Umbilical cord (tissue), 2 donors: ENCODE data around the gene ADAM8. TPM values are rescaled to one million over a fixed set of nuclear protein-coding genes. Genes with fewer than 3 reads are reported as not detected.
A peak's percentile ranks its signal among the peaks of the same experiment; 100 is the strongest.
"Not testable (repeated sequence)": the region's sequence is repeated elsewhere in the genome, so short reads cannot be mapped to it uniquely, and the experiment has no call there.

Experiments
- DNase-seq: peaks from one replicate; pipeline ENCODE4 v3.0.0-alpha.2; 2015; ENCODE audit warnings: low spot score
- total RNA-seq: library from RNA; depleted of rRNA; stranded (reverse); fragments of >200 nt; gene quantifications from one replicate; pipeline ENCODE4 v1.2.3, GENCODE V29; 2014; ENCODE audit warnings: low replicate concordance; ENCODE audit not compliant: insufficient read depth

The ADAM8 gene
- total RNA-seq, 1 donor from 2014 or later = 6.3 TPM

DNA sequence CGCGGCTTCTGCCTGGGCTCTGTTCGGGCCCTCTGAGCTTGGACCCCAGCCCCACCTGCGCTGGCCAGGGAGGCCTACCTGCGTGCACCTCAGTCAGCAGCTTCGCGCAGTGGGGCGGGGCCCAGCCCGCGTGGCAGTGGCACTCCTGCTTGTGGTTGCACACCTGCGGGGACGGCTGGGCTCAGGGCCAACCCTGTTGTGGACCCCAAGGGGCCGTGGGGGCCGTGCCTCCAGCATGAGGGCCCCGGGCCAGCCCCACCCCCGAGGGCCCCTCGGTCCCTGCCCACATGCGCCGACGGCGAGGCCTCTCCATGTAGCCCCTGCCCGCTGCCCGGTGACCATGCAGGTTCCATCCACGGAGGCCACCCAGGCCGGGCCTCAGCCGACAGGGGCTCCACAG is 7.3 kb downstream of the ADAM8 start:
- no peak for DNase-seq

DNA sequence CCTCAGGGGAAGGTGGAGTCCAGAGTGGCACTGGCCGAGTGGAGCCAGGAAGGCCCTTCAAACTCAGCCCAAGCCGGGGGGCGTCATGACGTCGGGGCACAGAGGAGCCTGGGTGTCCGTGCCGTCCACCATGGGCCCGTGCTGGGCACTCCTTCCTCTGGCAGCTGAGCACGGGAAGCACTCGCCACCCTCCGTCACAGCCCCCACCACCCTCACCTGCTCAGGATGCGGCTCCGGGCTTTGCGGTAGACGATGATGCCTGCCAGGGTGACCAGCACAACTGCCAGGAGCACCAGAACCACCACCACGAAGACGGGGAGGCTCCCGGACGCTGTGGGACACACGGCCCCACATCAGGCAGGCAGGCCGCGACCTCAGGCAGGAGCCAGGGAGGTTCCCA is 8.1 kb downstream of the ADAM8 start:
- no peak for DNase-seq

DNA sequence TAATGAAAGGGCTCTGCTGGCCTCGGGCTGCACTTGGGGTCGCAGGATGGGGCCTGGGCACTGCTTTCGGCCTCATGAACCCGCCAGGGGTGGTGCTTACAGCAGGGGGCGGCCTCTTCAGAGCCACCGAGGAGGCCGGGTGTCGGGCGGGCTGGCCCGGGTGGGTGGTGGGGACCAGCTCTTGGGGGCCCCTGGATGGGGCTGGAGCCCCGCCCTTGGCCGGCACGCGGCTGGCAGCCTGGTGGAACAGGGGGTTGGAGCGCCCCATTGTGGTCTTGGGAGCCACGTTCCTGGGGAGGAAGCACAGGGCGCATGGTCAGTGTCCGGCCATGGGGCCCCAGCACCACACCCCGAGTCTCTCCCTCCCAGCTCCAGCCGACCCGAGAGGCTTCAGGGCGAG is 8.8 kb downstream of the ADAM8 start:
- DNase-seq = no peak

DNA sequence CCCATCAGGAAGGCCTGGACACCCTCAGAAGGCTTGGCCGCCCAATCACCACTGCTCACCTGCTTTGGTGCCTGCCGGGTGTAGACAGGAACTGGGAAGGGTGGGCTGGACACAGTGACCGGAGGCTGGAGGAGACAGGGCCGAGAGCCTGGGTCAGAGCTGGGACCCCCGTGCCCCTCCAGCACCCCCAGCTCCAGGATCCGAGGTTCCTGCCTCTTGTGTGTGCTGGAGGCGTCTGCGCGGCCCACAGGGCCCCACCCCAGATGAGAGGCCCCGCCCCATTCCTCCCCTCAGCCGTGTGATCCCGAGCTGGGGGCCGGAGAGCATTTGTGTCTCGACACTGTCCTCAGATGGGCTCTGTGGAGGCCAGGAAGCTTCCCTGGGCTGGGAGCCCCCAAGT is 9.4 kb downstream of the ADAM8 start:
- no peak for DNase-seq

DNA sequence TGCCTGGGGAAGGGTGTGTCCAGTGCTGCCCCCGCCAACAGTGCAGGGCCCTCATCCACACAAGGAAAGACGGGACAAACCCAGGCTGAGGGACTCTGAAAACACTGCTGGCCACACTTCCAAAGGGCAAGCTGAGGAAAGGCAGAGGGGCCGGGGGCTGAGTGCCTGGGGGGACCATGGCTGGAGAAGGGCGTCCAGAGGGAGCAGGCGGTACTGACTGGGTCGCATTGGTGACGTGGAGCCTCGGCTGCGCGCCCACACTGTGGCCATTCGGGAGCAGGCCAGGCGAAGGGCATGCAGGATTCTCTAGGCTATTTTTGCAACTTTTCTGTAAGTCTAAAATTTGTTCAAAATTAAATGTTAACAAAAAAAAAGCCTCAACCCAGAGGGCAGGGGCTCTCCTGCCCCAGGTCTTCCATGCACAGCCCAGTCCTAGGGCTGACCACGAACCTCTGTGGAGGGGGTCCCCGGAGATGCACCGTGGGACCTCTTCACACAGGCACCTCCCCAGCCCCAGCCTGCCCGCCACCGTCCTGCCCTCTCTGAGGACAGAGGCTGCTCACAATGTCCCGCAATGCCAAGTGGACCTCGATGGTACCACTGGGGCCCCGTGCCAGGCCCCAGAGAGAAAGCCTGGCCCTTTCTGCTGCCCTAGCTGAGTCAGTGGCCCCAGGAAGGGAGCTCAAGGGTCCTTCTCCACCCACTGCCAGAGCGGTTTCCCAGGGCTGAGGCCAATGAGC is 10.4 kb downstream of the ADAM8 start:
- no peak for DNase-seq

DNA sequence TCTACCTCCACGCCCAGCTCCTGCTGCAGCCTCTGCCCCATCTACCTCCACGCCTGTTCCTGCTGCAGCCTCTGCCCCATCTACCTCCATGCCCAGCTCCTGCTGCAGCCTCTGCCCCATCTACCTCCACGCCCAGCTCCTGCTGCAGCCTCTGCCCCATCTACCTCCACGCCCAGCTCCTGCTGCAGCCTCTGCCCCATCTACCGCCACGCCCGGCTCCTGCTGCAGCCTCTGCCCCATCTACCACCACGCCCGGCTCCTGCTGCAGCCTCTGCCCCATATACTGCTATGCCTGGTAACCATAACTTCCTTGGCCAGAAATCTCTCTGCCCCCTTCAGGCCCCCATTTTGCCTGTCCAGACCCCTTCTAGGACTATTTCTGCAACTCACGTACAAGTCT is 11.6 kb downstream of the ADAM8 start:
- DNase-seq = not testable (repeated sequence)

- DNase-seq = no peak
These were observed 12.2 kb downstream of the ADAM8 start for GRCh38 chr10:133264461-133264860.

GRCh38 chr10:133263674-133264073 is 13.0 kb downstream of the ADAM8 start:
- DNase-seq = no peak

- DNase-seq = no peak
These were observed 14.0 kb downstream of the ADAM8 start for GRCh38 chr10:133262696-133263095.

DNA sequence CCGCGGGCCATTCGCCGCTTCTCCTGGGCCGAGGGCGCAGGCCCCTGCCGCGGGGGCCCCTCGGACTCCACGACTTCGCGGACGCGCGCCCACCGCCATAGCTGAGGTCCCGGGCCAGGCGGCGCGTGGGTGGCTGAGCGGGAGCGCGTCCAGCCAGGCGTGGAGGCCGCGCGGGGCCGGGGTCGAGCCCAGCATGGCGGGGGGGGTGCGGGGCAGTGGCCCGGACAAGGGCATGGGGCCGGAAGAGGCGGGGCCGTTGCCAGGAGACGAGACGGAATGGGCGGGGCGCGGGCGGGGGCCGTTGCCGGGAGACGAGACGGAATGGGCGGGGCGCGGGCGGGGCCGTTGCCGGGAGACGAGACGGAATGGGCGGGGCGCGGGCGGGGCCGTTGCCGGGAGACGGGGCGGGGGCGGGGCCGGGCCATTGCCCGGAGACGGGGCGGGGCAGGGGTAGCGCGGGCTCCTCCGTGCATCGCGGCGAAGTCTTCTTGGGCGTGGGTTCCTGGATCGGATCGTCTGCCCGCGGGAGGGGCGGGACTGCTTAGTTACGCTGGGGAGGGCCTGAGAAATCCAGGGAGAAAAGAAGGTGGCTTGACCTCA is 14.8 kb downstream of the ADAM8 start:
- peak; percentile 82 for DNase-seq

- DNase-seq = peak; percentile 50
These were observed 15.6 kb downstream of the ADAM8 start for GRCh38 chr10:133260895-133261725.

- no peak for DNase-seq
These were observed 17.1 kb downstream of the ADAM8 start for GRCh38 chr10:133259602-133259989.

DNA sequence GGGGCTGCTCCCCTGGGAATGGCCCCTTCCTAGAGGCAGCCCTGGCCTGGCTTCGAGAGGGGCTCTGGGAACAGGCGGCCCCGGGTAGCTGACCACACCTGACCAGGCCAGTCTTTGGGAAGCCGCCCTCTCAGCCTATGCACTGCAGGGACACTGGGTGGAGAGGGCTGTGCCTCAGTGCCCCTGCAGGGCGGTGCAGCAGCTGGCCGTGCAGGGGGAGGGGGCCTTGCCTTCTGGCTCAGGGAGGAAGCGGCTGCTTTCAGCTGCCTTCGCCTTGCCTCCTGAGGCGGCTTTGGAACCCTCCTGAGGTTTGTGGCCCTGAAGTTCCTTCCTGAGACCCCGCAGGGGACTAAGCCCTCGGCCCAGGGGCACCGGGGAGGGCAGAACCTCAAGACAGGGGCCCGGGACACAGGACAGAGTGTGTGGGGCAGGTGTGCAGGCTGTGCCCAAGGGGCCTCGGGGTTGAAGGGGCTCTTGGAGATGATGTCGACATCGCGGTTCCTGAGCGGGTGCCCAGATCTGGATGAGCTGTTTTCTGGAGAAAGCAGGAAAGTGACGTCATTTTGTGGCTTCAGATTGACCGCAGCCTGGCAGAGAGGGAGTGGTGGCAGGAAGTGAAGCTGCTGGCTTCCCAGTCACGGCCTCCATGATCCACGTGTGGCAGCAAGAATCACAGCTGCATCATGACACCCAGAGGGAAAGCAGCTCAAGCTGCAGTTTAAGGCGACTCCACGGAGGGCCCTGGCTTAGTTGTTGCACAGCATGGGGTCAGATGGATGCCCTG is 17.7 kb downstream of the ADAM8 start:
- peak; percentile 91 for DNase-seq

GRCh38 chr10:133258066-133258817 is 18.4 kb downstream of the ADAM8 start:
- no peak for DNase-seq

DNA sequence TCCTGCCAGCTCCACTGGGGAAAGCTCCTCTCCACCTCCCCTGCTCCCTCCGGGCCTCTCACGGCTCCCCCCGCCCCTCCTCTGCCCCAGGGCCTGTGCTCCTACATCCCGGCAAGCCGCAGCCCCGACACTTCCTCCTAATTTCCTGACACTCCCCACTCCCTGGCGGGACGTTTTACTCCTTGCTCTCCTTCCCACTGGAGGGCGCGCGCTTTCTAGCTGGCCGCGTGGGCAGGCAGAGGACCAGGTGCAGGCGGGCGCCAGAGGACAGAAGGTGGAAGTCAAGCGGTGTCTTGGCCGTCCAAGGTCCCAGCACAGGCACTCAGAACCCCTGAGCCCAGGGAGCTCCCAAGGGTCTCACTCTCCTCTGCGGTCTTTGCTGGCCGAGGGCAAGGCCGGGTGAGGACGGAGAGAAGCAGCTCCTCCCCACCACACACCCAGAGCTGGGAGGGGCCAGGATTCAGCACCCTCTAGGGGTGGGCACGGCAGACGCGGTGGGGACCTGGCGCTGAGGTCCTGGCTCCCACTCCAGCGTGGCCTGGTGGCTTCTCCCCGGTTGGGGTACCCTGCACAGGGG is 19.1 kb downstream of the ADAM8 start:
- DNase-seq = peak; percentile 59

DNA sequence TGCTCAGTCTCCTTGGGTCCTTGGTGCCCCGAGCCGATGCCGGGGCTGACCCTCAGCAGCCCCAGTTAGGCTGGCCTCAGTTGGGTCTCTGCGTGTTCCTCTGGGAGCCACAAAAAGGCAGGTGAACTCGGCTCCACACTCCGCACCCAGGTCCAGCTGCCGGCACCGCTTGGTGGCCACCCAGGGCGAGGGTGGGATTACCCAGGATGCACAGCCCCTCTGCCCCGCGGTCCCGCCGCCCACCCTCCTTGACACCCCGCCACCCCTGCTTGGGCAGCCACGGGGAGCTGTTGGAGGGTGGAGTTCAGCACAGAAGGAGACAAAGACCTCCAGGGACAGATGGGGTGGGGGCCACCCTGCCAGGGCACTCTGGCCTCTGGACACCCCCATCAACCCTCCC is 21.3 kb downstream of the ADAM8 start:
- no peak for DNase-seq

DNA sequence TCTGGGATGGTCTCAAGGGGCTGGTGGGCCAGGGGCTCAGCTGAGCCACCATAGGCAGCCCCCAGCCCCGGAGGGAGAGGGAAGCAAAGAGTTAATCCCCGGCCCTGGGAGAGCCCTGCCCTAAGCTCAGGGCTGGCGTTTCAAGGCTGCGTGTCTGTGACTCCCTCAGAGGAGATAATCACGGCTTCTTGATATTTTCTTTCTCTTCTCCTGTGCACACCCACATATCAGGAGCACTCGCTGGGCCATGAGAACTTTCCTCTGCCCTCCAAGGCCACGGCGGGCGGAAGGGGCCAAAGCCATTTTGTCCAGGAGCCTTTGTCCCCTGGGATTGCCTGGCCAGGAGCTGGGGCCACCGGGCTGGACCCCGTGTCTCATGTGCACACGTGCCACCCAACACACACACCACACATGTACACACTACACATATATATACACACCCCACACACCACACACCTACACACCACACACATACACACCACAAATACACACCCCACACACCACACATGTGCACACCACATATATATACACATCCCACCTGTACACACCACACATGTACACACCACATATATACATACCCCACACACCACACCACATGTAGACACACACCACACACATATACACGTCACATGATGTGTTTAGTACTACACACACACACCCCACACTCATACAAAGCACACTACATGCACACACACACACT is 22.1 kb downstream of the ADAM8 start:
- DNase-seq = peak; percentile 48

- DNase-seq = no peak
These were observed 23.2 kb downstream of the ADAM8 start for GRCh38 chr10:133253361-133253955.

DNA sequence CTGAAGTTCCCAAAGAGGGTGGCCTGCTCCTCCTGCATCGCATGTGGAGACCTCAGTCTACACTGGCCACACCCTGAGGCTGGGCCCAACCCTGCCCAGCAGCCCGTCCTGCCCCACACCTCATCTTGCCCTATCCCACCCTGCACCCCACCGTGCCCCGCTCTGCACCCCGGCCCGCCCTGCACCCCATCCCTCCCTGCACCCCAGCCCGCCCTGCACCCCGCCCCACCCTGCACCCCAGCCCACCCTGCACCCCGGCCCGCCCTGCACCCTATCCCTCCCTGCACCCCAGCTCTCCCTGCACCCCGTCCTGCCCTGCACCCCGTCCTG is 24.5 kb downstream of the ADAM8 start:
- DNase-seq = no peak
